ENCODE measurements around the gene SGMS1. TPM values are rescaled to one million over a fixed set of nuclear protein-coding genes. Genes with fewer than 3 reads are reported as not detected.
"Not testable (repeated sequence)": the region's sequence is repeated elsewhere in the genome, so short reads cannot be mapped to it uniquely, and the experiment has no call there.

The SGMS1 gene
- polyA plus RNA-seq, 1 donor (not counting 4 experiments of a cell fraction or from before 2014, with no cell fraction given): 18.3 TPM

DNA sequence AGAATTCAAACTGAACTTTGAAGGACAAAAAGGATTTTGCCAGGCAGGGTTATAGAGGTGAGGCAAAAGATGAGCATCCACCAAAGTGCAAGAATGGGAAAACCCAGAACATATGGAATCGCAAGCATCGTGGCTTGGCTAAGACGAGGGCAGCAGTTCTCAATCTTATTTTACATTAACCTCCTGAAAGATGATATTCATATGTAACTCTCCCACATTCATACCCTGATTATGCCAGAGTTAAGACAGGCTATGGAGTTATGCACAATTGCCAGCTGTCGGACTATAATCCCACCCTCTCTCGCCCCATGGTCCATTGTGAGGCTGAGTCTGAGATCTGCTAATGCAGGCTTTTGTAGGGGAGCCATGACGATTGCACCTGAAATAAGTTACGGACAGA lies 351.2 kb downstream of the SGMS1 start:
- Histone ChIP-seq H3K9me3 (ENCODE audit: control insufficient read depth, low read depth, low read length) (no peaks in the 10 kb centered on the region), H3K9ac (ENCODE audit: control insufficient read depth, extremely low read depth, insufficient read depth, low read length) (no peak overlapping the region), H3K79me2 (ENCODE audit: control insufficient read depth, insufficient read depth, low read length) (no peaks in the 10 kb centered on the region), H2AFZ (ENCODE audit: control insufficient read depth, low read length) (no peak overlapping the region), H3K27ac (ENCODE audit: control insufficient read depth, insufficient read depth, low read length) (no peak overlapping the region), H3K4me1 (ENCODE audit: control insufficient read depth, extremely low read depth, insufficient read depth, low read length) (no peaks in the 10 kb centered on the region), H3K27me3 (ENCODE audit: control insufficient read depth, extremely low read depth, insufficient read depth, low read length) (peaks cover 13% of the 10 kb centered on the region), H3K4me3 (ENCODE audit: control insufficient read depth in 2 of 3, extremely low read depth in 1 of 3, insufficient read depth in 2 of 3, low read depth in 1 of 3, low read length in 3 of 3) (no peak overlapping the region), H4K20me1 (ENCODE audit: control insufficient read depth, extremely low read depth, insufficient read depth, low read length) (no peaks in the 10 kb centered on the region), H3K9me1 (ENCODE audit: control insufficient read depth, extremely low read depth, insufficient read depth, low read length) (no peaks in the 10 kb centered on the region), H3K4me2 (ENCODE audit: control insufficient read depth, extremely low read depth, insufficient read depth, low read depth, low read length) (no peak overlapping the region), H3K36me3 (ENCODE audit: control insufficient read depth in 2 of 2, extremely low read depth in 1 of 2, insufficient read depth in 2 of 2, low read length in 2 of 2) (no peaks in the 10 kb centered on the region)
- TF ChIP-seq, protein P1, sequence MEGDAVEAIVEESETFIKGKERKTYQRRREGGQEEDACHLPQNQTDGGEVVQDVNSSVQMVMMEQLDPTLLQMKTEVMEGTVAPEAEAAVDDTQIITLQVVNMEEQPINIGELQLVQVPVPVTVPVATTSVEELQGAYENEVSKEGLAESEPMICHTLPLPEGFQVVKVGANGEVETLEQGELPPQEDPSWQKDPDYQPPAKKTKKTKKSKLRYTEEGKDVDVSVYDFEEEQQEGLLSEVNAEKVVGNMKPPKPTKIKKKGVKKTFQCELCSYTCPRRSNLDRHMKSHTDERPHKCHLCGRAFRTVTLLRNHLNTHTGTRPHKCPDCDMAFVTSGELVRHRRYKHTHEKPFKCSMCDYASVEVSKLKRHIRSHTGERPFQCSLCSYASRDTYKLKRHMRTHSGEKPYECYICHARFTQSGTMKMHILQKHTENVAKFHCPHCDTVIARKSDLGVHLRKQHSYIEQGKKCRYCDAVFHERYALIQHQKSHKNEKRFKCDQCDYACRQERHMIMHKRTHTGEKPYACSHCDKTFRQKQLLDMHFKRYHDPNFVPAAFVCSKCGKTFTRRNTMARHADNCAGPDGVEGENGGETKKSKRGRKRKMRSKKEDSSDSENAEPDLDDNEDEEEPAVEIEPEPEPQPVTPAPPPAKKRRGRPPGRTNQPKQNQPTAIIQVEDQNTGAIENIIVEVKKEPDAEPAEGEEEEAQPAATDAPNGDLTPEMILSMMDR (optimal IDR thresholded peaks at IDR 0.05 in 1 of 3, IDR thresholded peaks at IDR 0.05 in 1 of 3, conservative IDR thresholded peaks at IDR 0.05 in 1 of 3; ENCODE audit: extremely low read depth in 1 of 3, insufficient read depth in 2 of 3, low read length in 3 of 3): no peak
- TF ChIP-seq EZH2 (IDR thresholded peaks at IDR 0.05; ENCODE audit: low read length): no peak
- dilution Hi-C loops (cut with MboI; ENCODE audit: extremely low pct_ligation_motif_present, low sequenced_read_pairs): no loop called here
- FAIRE-seq: no peak
- no peak for DNase-seq (ENCODE audit: low read depth, low spot score)

DNA sequence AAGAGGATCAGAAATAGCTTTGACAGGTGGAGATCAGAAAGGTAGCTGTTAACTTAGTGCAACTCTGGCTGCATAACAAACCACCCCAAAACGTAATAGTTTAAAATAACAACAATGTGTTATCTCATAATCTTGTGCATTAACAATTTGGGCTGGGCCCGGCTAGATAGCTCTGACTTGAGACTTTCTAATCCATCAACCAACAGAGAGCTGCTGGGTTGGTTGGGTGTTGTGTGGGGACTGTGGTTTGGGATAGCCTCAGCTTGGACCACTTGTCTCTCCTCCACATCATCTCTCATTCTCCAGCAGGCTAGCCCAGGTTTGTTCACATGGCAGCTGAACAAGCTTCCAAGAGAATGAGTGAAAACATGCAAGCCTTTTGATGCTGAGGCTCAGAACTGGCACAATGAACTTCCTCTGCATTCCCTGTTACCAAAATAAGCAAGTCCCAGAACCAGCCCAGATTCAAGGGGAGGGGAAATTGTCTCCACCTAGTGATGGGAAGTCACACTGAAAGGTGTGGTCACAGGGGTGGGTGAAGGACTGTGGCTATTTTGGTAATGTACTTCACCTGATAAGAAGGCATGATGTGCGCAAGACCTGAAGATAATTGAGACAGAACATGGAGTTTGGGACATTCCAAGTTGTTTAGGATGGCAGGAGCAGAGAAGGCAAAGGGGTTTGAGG lies 352.0 kb downstream of the SGMS1 start:
- Histone ChIP-seq H3K79me2 (ENCODE audit: control insufficient read depth, insufficient read depth, low read length) (no peaks in the 10 kb centered on the region), H3K4me1 (ENCODE audit: control insufficient read depth, extremely low read depth, insufficient read depth, low read length) (no peaks in the 10 kb centered on the region), H3K4me2 (ENCODE audit: control insufficient read depth, extremely low read depth, insufficient read depth, low read depth, low read length) (no peak overlapping the region), H4K20me1 (ENCODE audit: control insufficient read depth, extremely low read depth, insufficient read depth, low read length) (no peaks in the 10 kb centered on the region), H2AFZ (ENCODE audit: control insufficient read depth, low read length) (no peak overlapping the region), H3K9me3 (ENCODE audit: control insufficient read depth, low read depth, low read length) (no peaks in the 10 kb centered on the region), H3K4me3 (ENCODE audit: control insufficient read depth in 2 of 3, extremely low read depth in 1 of 3, insufficient read depth in 2 of 3, low read depth in 1 of 3, low read length in 3 of 3) (no peak overlapping the region), H3K36me3 (ENCODE audit: control insufficient read depth in 2 of 2, extremely low read depth in 1 of 2, insufficient read depth in 2 of 2, low read length in 2 of 2) (no peaks in the 10 kb centered on the region), H3K9me1 (ENCODE audit: control insufficient read depth, extremely low read depth, insufficient read depth, low read length) (no peaks in the 10 kb centered on the region), H3K27ac (ENCODE audit: control insufficient read depth, insufficient read depth, low read length) (no peak overlapping the region), H3K27me3 (ENCODE audit: control insufficient read depth, extremely low read depth, insufficient read depth, low read length) (peaks cover 7% of the 10 kb centered on the region), H3K9ac (ENCODE audit: control insufficient read depth, extremely low read depth, insufficient read depth, low read length) (no peak overlapping the region)
- dilution Hi-C loops (cut with MboI; ENCODE audit: extremely low pct_ligation_motif_present, low sequenced_read_pairs): no loop called here
- no peak for DNase-seq (ENCODE audit: low read depth, low spot score)
- TF ChIP-seq, protein P1 (optimal IDR thresholded peaks at IDR 0.05 in 1 of 3, IDR thresholded peaks at IDR 0.05 in 1 of 3, conservative IDR thresholded peaks at IDR 0.05 in 1 of 3; ENCODE audit: extremely low read depth in 1 of 3, insufficient read depth in 2 of 3, low read length in 3 of 3): no peak
- no peak for TF ChIP-seq EZH2 (IDR thresholded peaks at IDR 0.05; ENCODE audit: low read length)
- FAIRE-seq: no peak

DNA sequence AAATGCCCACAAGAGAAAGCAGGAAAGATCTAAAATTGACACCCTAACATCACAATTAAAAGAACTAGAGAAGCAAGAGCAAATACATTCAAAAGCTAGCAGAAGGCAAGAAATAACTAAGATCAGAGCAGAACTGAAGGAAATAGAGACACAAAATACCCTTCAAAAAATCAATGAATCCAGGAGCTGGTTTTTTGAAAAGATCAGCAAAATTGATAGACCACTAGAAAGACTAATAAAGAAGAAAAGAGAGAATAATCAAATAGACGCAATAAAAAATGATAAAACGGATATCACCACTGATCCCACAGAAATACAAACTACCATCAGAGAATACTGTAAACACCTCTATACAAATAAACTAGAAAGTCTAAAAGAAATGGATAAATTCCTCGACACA lies 355.9 kb downstream of the SGMS1 start:
- H3K36me3 ChIP-seq (ENCODE audit: control insufficient read depth in 2 of 2, extremely low read depth in 1 of 2, insufficient read depth in 2 of 2, low read length in 2 of 2); H3K4me1 ChIP-seq (ENCODE audit: control insufficient read depth, extremely low read depth, insufficient read depth, low read length); FAIRE-seq; H3K9me3 ChIP-seq (ENCODE audit: control insufficient read depth, low read depth, low read length); H2AFZ ChIP-seq (ENCODE audit: control insufficient read depth, low read length); H3K9me1 ChIP-seq (ENCODE audit: control insufficient read depth, extremely low read depth, insufficient read depth, low read length); DNase-seq (ENCODE audit: low read depth, low spot score); H3K4me2 ChIP-seq (ENCODE audit: control insufficient read depth, extremely low read depth, insufficient read depth, low read depth, low read length); H3K9ac ChIP-seq (ENCODE audit: control insufficient read depth, extremely low read depth, insufficient read depth, low read length); dilution Hi-C loops (cut with MboI; ENCODE audit: extremely low pct_ligation_motif_present, low sequenced_read_pairs); H3K27me3 ChIP-seq (ENCODE audit: control insufficient read depth, extremely low read depth, insufficient read depth, low read length); H4K20me1 ChIP-seq (ENCODE audit: control insufficient read depth, extremely low read depth, insufficient read depth, low read length); H3K4me3 ChIP-seq (ENCODE audit: control insufficient read depth in 2 of 3, extremely low read depth in 1 of 3, insufficient read depth in 2 of 3, low read depth in 1 of 3, low read length in 3 of 3); H3K79me2 ChIP-seq (ENCODE audit: control insufficient read depth, insufficient read depth, low read length); H3K27ac ChIP-seq (ENCODE audit: control insufficient read depth, insufficient read depth, low read length): not testable (repeated sequence)

DNA sequence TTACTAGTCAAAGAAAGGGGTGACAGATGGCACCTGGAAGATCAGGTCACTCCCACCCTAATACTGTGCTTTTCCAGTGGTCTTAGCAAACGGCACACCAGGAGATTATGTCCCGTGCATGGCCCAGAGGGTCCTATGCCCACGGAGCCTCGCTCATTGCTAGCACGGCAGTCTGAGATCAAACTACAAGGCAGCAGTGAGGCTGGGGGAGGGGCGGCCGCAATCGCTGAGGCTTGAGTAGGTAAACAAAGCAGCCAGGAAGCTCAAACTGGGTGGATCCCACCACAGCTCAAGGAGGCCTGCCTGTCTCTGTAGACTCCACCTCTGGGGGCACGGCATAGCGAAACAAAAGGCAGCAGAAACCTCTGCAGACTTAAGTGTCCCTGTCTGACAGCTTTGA lies 361.1 kb downstream of the SGMS1 start:
- H3K27me3 ChIP-seq (ENCODE audit: control insufficient read depth, extremely low read depth, insufficient read depth, low read length); H2AFZ ChIP-seq (ENCODE audit: control insufficient read depth, low read length); H3K9ac ChIP-seq (ENCODE audit: control insufficient read depth, extremely low read depth, insufficient read depth, low read length); H3K9me1 ChIP-seq (ENCODE audit: control insufficient read depth, extremely low read depth, insufficient read depth, low read length); H3K36me3 ChIP-seq (ENCODE audit: control insufficient read depth in 2 of 2, extremely low read depth in 1 of 2, insufficient read depth in 2 of 2, low read length in 2 of 2); H3K4me1 ChIP-seq (ENCODE audit: control insufficient read depth, extremely low read depth, insufficient read depth, low read length); H3K27ac ChIP-seq (ENCODE audit: control insufficient read depth, insufficient read depth, low read length); H4K20me1 ChIP-seq (ENCODE audit: control insufficient read depth, extremely low read depth, insufficient read depth, low read length); H3K4me3 ChIP-seq (ENCODE audit: control insufficient read depth in 2 of 3, extremely low read depth in 1 of 3, insufficient read depth in 2 of 3, low read depth in 1 of 3, low read length in 3 of 3); DNase-seq (ENCODE audit: low read depth, low spot score); H3K9me3 ChIP-seq (ENCODE audit: control insufficient read depth, low read depth, low read length); FAIRE-seq; H3K4me2 ChIP-seq (ENCODE audit: control insufficient read depth, extremely low read depth, insufficient read depth, low read depth, low read length); H3K79me2 ChIP-seq (ENCODE audit: control insufficient read depth, insufficient read depth, low read length); dilution Hi-C loops (cut with MboI; ENCODE audit: extremely low pct_ligation_motif_present, low sequenced_read_pairs): not testable (repeated sequence)
